SK-N-SH (cell line): ENCODE data around the gene FZR1. TPM values are rescaled to one million over a fixed set of nuclear protein-coding genes. Genes with fewer than 3 reads are reported as not detected.
A peak's percentile ranks its signal among the peaks of the same experiment; 100 is the strongest.

Experiments used
- CTCF ChIA-PET: fragments of 300-600, 350-600 bp; formaldehyde crosslinking; extraction: SDS; loops from one replicate; lab custom pipeline; 2021; lab: Yijun Ruan, JAX
- POLR2A ChIA-PET: fragments of 350-600 bp; sonication (Branson Sonifier 250); formaldehyde crosslinking; extraction: SDS; loops from one replicate; lab custom pipeline; 2020; ENCODE audit warnings: antibody characterized with exemption, inconsistent platforms; lab: Yijun Ruan, JAX
- DNase-seq: peaks from one replicate; pipeline ENCODE4 v3.0.0; 2012
- H2AFZ ChIP-seq: fragments of 200-600 bp; sonication (generic); 2 replicates; pipeline ENCODE4 v1.8.1; 2016; ENCODE audit warnings: antibody characterized with exemption, mild to moderate bottlenecking, low read depth
- H3F3A ChIP-seq: fragments of 200-600 bp; sonication (generic); replicated peaks from 2 replicates; pipeline ENCODE3; 2016; ENCODE audit warnings: antibody characterized with exemption, mild to moderate bottlenecking; ENCODE audit not compliant: insufficient read depth
- H3K27ac ChIP-seq, 2 experiments: fragments of 200-500 bp in 1 of 2; fragments of 200-600 bp in 1 of 2; sonication (Bioruptor generic) in 1 of 2; sonication (generic), shearing (Covaris generic) in 1 of 2; 2 replicates each; pipeline versions ENCODE4 v1.5.1 to v1.6.1; 2014 to 2016; ENCODE audit warnings: low read depth in 2 of 2, inconsistent platforms in 1 of 2, low read length in 1 of 2, mild to moderate bottlenecking in 1 of 2, mixed read lengths in 1 of 2
- H3K27me3 ChIP-seq: fragments of 200-600 bp; sonication (generic), shearing (Covaris generic); 2 replicates; pipeline ENCODE4 v1.6.1; 2016; ENCODE audit warnings: mixed run types; ENCODE audit not compliant: insufficient read depth
- H3K36me3 ChIP-seq, 2 experiments: fragments of 200-500 bp in 1 of 2; fragments of 200-600 bp in 1 of 2; sonication (Bioruptor generic) in 1 of 2; sonication (generic) in 1 of 2; replicated peaks in 1 of 2; 2 replicates each; pipeline versions ENCODE3 to v1.5.1; 2014 to 2016; ENCODE audit warnings: low read length in 1 of 2, mild to moderate bottlenecking in 1 of 2; ENCODE audit not compliant: insufficient read depth in 2 of 2, control insufficient read depth in 1 of 2
- H3K4me1 ChIP-seq, 2 experiments: fragments of 200-500 bp in 1 of 2; fragments of 200-600 bp in 1 of 2; sonication (Bioruptor generic) in 1 of 2; sonication (generic), shearing (Covaris generic) in 1 of 2; 2 replicates each; pipeline versions ENCODE4 v1.5.1 to v1.6.1; 2014 to 2016; ENCODE audit warnings: low read depth in 1 of 2, low read length in 1 of 2, mixed run types in 1 of 2; ENCODE audit not compliant: insufficient read depth in 2 of 2, control insufficient read depth in 1 of 2
- H3K4me2 ChIP-seq: fragments of 200-600 bp; sonication (generic), shearing (Covaris generic); 2 replicates; pipeline ENCODE4 v1.6.1; 2017; ENCODE audit warnings: mixed run types
- H3K4me3 ChIP-seq, 2 experiments: fragments of 200-500 bp in 1 of 2; fragments of 200-600 bp in 1 of 2; sonication (Bioruptor generic) in 1 of 2; sonication (generic), shearing (Covaris generic) in 1 of 2; 2 replicates each; pipeline versions ENCODE4 v1.5.1 to v1.8.1; 2014 to 2016; ENCODE audit warnings: low read depth in 2 of 2, inconsistent platforms in 1 of 2, low read length in 1 of 2, mild to moderate bottlenecking in 1 of 2, mixed read lengths in 1 of 2, moderate library complexity in 1 of 2
- H3K79me2 ChIP-seq: fragments of 200-600 bp; sonication (generic); 2 replicates; pipeline ENCODE4 v1.8.1; 2017; ENCODE audit warnings: mild to moderate bottlenecking; ENCODE audit not compliant: insufficient read depth
- H3K9ac ChIP-seq: fragments of 200-600 bp; sonication (generic); 2 replicates; pipeline ENCODE4 v1.6.1; 2017; ENCODE audit warnings: mixed run types
- H3K9me2 ChIP-seq: fragments of 200-600 bp; sonication (generic); 2 replicates; pipeline ENCODE4 v1.6.1; 2017; ENCODE audit warnings: mixed run types
- H3K9me3 ChIP-seq: fragments of 200-600 bp; sonication (generic); 2 replicates; pipeline ENCODE4 v1.6.1; 2017; ENCODE audit warnings: mixed run types, mild to moderate bottlenecking, moderate library complexity
- H4K20me1 ChIP-seq: fragments of 200-600 bp; sonication (generic); 2 replicates; pipeline ENCODE4 v1.6.1; 2017; ENCODE audit warnings: mild to moderate bottlenecking, mixed run types; ENCODE audit not compliant: insufficient read depth
- CTCF ChIP-seq: fragments of 200-600 bp; sonication (generic); IDR thresholded peaks from 2 replicates; pipeline ENCODE4 v1.6.1; 2017; ENCODE audit warnings: antibody characterized with exemption, mild to moderate bottlenecking, moderate library complexity
- EZH2phosphoT487 ChIP-seq: fragments of 200-600 bp; sonication (generic); IDR thresholded peaks from 2 replicates; pipeline ENCODE4 v1.6.1; 2017; ENCODE audit warnings: low read depth, mixed run types, mild to moderate bottlenecking, antibody characterized with exemption, moderate library complexity, borderline replicate concordance
- GATA2 ChIP-seq: sonication (generic); formaldehyde crosslinking; IDR thresholded peaks from 2 replicates; pipeline ENCODE4 v1.5.0; 2020; ENCODE audit warnings: mild to moderate bottlenecking, missing genetic modification reagents
- MAX ChIP-seq: IDR thresholded peaks from 2 replicates; pipeline ENCODE4 v1.4.0; 2012; ENCODE audit warnings: low read depth
- NRF1 ChIP-seq: IDR thresholded peaks from 2 replicates; pipeline ENCODE4 v1.6.1; 2012; ENCODE audit warnings: low read depth, mild to moderate bottlenecking, low read length
- PBX3 ChIP-seq: IDR thresholded peaks from 2 replicates; pipeline ENCODE4; 2012
- POLR2AphosphoS5 ChIP-seq: IDR thresholded peaks from 2 replicates; pipeline ENCODE4 v1.6.1; 2012; ENCODE audit warnings: low read depth, low read length
- RCOR1 ChIP-seq: fragments of 150-350 bp; IDR thresholded peaks from 2 replicates; pipeline ENCODE4 v1.6.1; 2017; ENCODE audit warnings: antibody characterized with exemption, low read length
- REST ChIP-seq: IDR thresholded peaks from 2 replicates; pipeline ENCODE4 v1.6.1; 2012; ENCODE audit warnings: mild to moderate bottlenecking, low read depth, low read length, moderate library complexity
- RFX5 ChIP-seq: IDR thresholded peaks from 2 replicates; pipeline ENCODE4 v1.6.1; 2012; ENCODE audit warnings: mild to moderate bottlenecking, improper control_type of control experiment, low read length
- SIN3A ChIP-seq: IDR thresholded peaks from 2 replicates; pipeline ENCODE4 v1.6.1; 2012; ENCODE audit warnings: low read depth, mild to moderate bottlenecking, low read length, moderate library complexity, borderline replicate concordance
- TCF12 ChIP-seq: IDR thresholded peaks from 2 replicates; pipeline ENCODE4 v1.4.0; 2012
- USF1 ChIP-seq: IDR thresholded peaks from 2 replicates; pipeline ENCODE4 v1.4.0; 2012; ENCODE audit warnings: low read depth, borderline replicate concordance
- USF2 ChIP-seq: fragments of 150-350 bp; IDR thresholded peaks from 2 replicates; pipeline ENCODE4 v1.6.1; 2017; ENCODE audit warnings: antibody characterized with exemption, low read length, low read depth, borderline replicate concordance
- WGBS: methylation state at CpG from one replicate; pipeline ENCODE4 v1.1.6; 2017; ENCODE audit warnings: low lambda C conversion rate; 5-methylcytosine and 5-hydroxymethylcytosine counted together
- polyA plus RNA-seq, 3 experiments: library from polyadenylated mRNA; depleted of rRNA; stranded (reverse); fragments of >200 nt; gene quantifications; 2 replicates each; pipeline ENCODE4 v1.2.3, GENCODE V29; 2012

FZR1 gene
- polyA plus RNA-seq, 1 of the 3 experiments (the other 2 are of a cell fraction) = 36.3 TPM

- H3K79me2 ChIP-seq = peaks cover 55% of the 10 kb centered on the region
- no peaks in the 10 kb centered on the region for H3K9me3 ChIP-seq
- TF ChIP-seq USF1 = no peak
- no peak for TF ChIP-seq RCOR1
- TF ChIP-seq POLR2AphosphoS5 = no peak
- H3K27me3 ChIP-seq = no peaks in the 10 kb centered on the region
- H4K20me1 ChIP-seq = peaks cover 11% of the 10 kb centered on the region; the same call in 1 of the 2 replicates
- no peaks in the 10 kb centered on the region for H3K9me2 ChIP-seq
- H3K9ac ChIP-seq = peak overlapping the region; percentile 58
- H3K27ac ChIP-seq = no peak overlapping the region
- peak overlapping the region; percentile 97 for H3K4me2 ChIP-seq
- no peak for DNase-seq
- H3F3A ChIP-seq = no peaks in the 10 kb centered on the region
- H3K4me3 ChIP-seq = peak overlapping the region; percentile 67 to 98
- no peaks in the 10 kb centered on the region for H3K36me3 ChIP-seq
- H3K4me1 ChIP-seq = peaks cover 3 to 15% of the 10 kb centered on the region in 2 experiments; a peak in 1 of 4 replicates
- ChIA-PET CTCF (interaction anchor here (0.9 to 7.3 kb wide), 7 partner anchors 10 to 281 kb away, joined by 3 to 73 read pairs (median 5); partner anchors contain the start of gene TEKTIP1), POLR2A (interaction anchor here (0.6 to 1.1 kb wide), 3 partner anchors 17 to 206 kb away, joined by 3 to 5 read pairs (median 3); no protein-coding TSS in a partner anchor)
- WGBS = 38% methylated on average over 9 of the region's 9 CpGs
- H2AFZ ChIP-seq = peak overlapping the region; percentile 99; the same call in 1 of the 2 replicates
Measured at GRCh38 chr19:3556423-3556977, 50.4 kb downstream of the FZR1 start.

GRCh38 chr19:3556978-3557460 is 50.9 kb downstream of the FZR1 start:
- H3K4me2 ChIP-seq = peak overlapping the region; percentile 97
- H3K9me3 ChIP-seq = no peaks in the 10 kb centered on the region
- WGBS = 0% methylated on average over 6 of the region's 60 CpGs
- H3K9ac ChIP-seq = peak overlapping the region; percentile 58
- peak; percentile 74 for DNase-seq
- no peaks in the 10 kb centered on the region for H3K9me2 ChIP-seq
- H3K36me3 ChIP-seq = no peaks in the 10 kb centered on the region
- no peaks in the 10 kb centered on the region for H3K27me3 ChIP-seq
- H4K20me1 ChIP-seq = peaks cover 11% of the 10 kb centered on the region; the same call in 1 of the 2 replicates
- POLR2A ChIA-PET = interaction anchor here (0.6 to 1.1 kb wide), 3 partner anchors 17 to 206 kb away, joined by 3 to 5 read pairs (median 3); no protein-coding TSS in a partner anchor
- peak overlapping the region; percentile 99; the same call in 1 of the 2 replicates for H2AFZ ChIP-seq
- CTCF ChIA-PET = interaction anchor here (0.8 to 7.3 kb wide), 8 partner anchors 10 to 281 kb away, joined by 3 to 73 read pairs (median 4); partner anchors contain the start of gene TEKTIP1
- no peaks in the 10 kb centered on the region for H3F3A ChIP-seq
- H3K79me2 ChIP-seq = peaks cover 49% of the 10 kb centered on the region
- H3K27ac ChIP-seq = no peak overlapping the region; a peak in 1 of 4 replicates
- H3K4me1 ChIP-seq = peaks cover 3 to 15% of the 10 kb centered on the region in 2 experiments; a peak in 1 of 4 replicates
- TF ChIP-seq GATA2 (CRISPR knock-in tag) (no peak), POLR2AphosphoS5 (no peak), RCOR1 (no peak), EZH2phosphoT487 (no peak), PBX3 (no peak), USF2 (no peak), RFX5 (no peak), SIN3A (0 out of 2 replicates have a peak, but pooled peaks have one; percentile 17), REST (0 out of 2 replicates have a peak, but pooled peaks have one; percentile 64), CTCF (peak; percentile 22; the same call in 1 of the 2 replicates), MAX (no peak), TCF12 (no peak), NRF1 (no peak)
- TF ChIP-seq, all 33 proteins: peak for 3
- H3K4me3 ChIP-seq = peak overlapping the region; percentile 67 to 98
